Caco-2 (cell line): ENCODE data around the gene PAXIP1. TPM values are rescaled to one million over a fixed set of nuclear protein-coding genes. Genes with fewer than 3 reads are reported as not detected.

Experiments
- BruUV-seq: library from RNA; stranded (reverse); fragments of 400-500 nt; replicated peaks from 2 replicates; lab custom pipeline; 2021; lab: Mats Ljungman, UMichigan
- CTCF ChIA-PET: fragments of 300-600 bp; sonication (Branson Sonifier 250); formaldehyde crosslinking; loops from one replicate; lab custom pipeline; 2022; ENCODE audit warnings: antibody characterized with exemption; lab: Charles Lee
- POLR2A ChIA-PET: fragments of 300-600 bp; sonication (Branson Sonifier 250); formaldehyde crosslinking; loops from one replicate; lab custom pipeline; 2022; ENCODE audit warnings: antibody characterized with exemption; lab: Charles Lee
- DNase-seq, 2 experiments: peaks; one replicate each; pipeline versions ENCODE4 v3.0.0 to v3.0.0-alpha.2; 2020 to 2022
- H3K27me3 ChIP-seq: replicated peaks from 2 replicates; pipeline ENCODE4 v1.6.0; 2011; ENCODE audit warnings: low read length; ENCODE audit not compliant: control insufficient read depth, insufficient read depth
- H3K36me3 ChIP-seq: 2 replicates; pipeline ENCODE4 v1.5.1; 2011; ENCODE audit warnings: low read length; ENCODE audit not compliant: control insufficient read depth, insufficient read depth
- H3K4me1 ChIP-seq: fragments of 250-450 bp; sonication (Bioruptor Pico); 2 replicates; pipeline ENCODE4 v1.5.1; 2020; ENCODE audit warnings: mild to moderate bottlenecking
- H3K4me3 ChIP-seq: 2 replicates; pipeline ENCODE4 v1.5.1; 2011; ENCODE audit warnings: low read depth, mild to moderate bottlenecking, control low read depth, low read length
- H3K9me3 ChIP-seq: fragments of 250-450 bp; sonication (Bioruptor Pico); 2 replicates; pipeline ENCODE4 v1.5.1; 2020; ENCODE audit warnings: mild to moderate bottlenecking, moderate library complexity
- H3K27ac Mint-ChIP-seq: one replicate; pipeline ENCODE4 v1.8.0; 2022; ENCODE audit warnings: mixed read lengths; ENCODE audit not compliant: unreplicated experiment
- H3K27me3 Mint-ChIP-seq: one replicate; pipeline ENCODE4 v1.8.0; 2022; ENCODE audit warnings: mixed read lengths; ENCODE audit not compliant: insufficient read depth, unreplicated experiment
- H3K36me3 Mint-ChIP-seq: one replicate; pipeline ENCODE4 v1.8.0; 2022; ENCODE audit warnings: mild to moderate bottlenecking, mixed read lengths; ENCODE audit not compliant: insufficient read depth, unreplicated experiment
- H3K4me1 Mint-ChIP-seq: one replicate; pipeline ENCODE4 v1.8.0; 2022; ENCODE audit warnings: low read depth, mixed read lengths; ENCODE audit not compliant: unreplicated experiment
- H3K4me3 Mint-ChIP-seq: one replicate; pipeline ENCODE4 v1.8.0; 2022; ENCODE audit warnings: mild to moderate bottlenecking, moderate library complexity, mixed read lengths; ENCODE audit not compliant: unreplicated experiment
- H3K9me3 Mint-ChIP-seq: one replicate; pipeline ENCODE4 v1.8.0; 2022; ENCODE audit warnings: mixed read lengths; ENCODE audit not compliant: unreplicated experiment
- intact Hi-C: fragments of 100-400 bp; cut with micrococcal nuclease; formaldehyde crosslinking; loops from one replicate; pipeline ENCODE4 v1.10.0; 2022; ENCODE audit not compliant: unreplicated experiment
- total RNA-seq: library from RNA; stranded (reverse); gene quantifications from 2 replicates; pipeline ENCODE4 v1.2.3, GENCODE V29; 2022
- TF ChIP-seq, protein P1 (sequence below), 2 experiments: fragments of 200-600 bp in 1 of 2; IDR thresholded peaks; 1 replicate in 1 of 2; 2 replicates in 1 of 2; pipeline versions ENCODE4 v1.5.1 to v1.8.0; 2011 to 2022; ENCODE audit warnings: antibody characterized with exemption in 1 of 2, control low read depth in 1 of 2, inconsistent platforms in 1 of 2, low read depth in 1 of 2, low read length in 1 of 2, mild to moderate bottlenecking in 1 of 2, moderate library complexity in 1 of 2; ENCODE audit not compliant: insufficient read depth in 1 of 2, severe bottlenecking in 1 of 2, unreplicated experiment in 1 of 2

Gene PAXIP1
- total RNA-seq, 1 experiment from 2014 or later = 31.5 TPM

DNA sequence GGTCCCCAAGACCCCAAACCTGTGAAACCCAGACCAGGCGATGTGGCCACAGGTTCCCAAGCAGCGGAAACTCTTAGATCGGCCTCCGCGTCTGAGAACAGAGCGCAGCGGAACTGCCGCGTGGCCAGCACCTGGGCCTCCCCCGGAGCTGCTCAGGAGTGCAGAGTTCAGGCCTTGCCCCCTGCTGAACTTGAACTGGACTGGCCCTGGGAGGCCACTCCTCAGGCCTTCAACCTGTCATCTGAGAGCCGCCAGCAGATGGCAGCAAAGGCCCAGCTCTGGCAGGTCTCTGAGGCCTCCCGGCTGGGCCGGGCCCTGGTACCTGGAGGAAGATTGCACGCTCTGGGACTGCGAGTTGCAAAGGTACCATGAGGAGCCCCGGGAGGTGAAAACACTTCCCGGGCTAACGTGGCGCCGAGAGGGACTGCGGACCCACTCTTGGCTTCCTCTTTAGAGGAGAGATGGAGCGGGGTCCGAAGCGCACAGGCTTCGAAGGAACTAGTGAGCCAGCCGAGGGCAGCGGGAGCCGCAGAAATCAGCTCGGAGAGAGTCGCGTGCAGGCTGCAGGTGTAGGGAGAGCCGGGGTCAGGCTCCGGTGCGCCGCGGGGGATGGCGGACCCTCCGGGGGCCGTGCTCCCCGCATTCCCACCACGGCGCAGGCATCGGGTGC is 89.2 kb downstream of the PAXIP1 start:
- no peaks in the 10 kb centered on the region for H3K4me1 ChIP-seq
- H3K36me3 Mint-ChIP-seq = peaks cover 6% of the 10 kb centered on the region
- H3K4me3 ChIP-seq = no peak overlapping the region
- peaks cover 12% of the 10 kb centered on the region for H3K9me3 ChIP-seq
- H3K4me1 Mint-ChIP-seq = no peaks in the 10 kb centered on the region
- peak; percentile 83 to 90 for DNase-seq
- H3K27me3 ChIP-seq = no peaks in the 10 kb centered on the region
- H3K36me3 ChIP-seq = no peaks in the 10 kb centered on the region
- TF ChIP-seq, protein P1, sequence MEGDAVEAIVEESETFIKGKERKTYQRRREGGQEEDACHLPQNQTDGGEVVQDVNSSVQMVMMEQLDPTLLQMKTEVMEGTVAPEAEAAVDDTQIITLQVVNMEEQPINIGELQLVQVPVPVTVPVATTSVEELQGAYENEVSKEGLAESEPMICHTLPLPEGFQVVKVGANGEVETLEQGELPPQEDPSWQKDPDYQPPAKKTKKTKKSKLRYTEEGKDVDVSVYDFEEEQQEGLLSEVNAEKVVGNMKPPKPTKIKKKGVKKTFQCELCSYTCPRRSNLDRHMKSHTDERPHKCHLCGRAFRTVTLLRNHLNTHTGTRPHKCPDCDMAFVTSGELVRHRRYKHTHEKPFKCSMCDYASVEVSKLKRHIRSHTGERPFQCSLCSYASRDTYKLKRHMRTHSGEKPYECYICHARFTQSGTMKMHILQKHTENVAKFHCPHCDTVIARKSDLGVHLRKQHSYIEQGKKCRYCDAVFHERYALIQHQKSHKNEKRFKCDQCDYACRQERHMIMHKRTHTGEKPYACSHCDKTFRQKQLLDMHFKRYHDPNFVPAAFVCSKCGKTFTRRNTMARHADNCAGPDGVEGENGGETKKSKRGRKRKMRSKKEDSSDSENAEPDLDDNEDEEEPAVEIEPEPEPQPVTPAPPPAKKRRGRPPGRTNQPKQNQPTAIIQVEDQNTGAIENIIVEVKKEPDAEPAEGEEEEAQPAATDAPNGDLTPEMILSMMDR (IDR thresholded peaks at IDR 0.05; ENCODE audit: insufficient read depth in 1 of 2, low read depth in 1 of 2, low read length in 1 of 2, severe bottlenecking in 1 of 2, unreplicated experiment in 1 of 2) = peak; percentile 86 to 90
- H3K27ac Mint-ChIP-seq = no peak overlapping the region
- H3K4me3 Mint-ChIP-seq = no peak overlapping the region
- H3K9me3 Mint-ChIP-seq = peaks cover 29% of the 10 kb centered on the region
- BruUV-seq = no TSS peak
- no peaks in the 10 kb centered on the region for H3K27me3 Mint-ChIP-seq
- intact Hi-C loops = loop anchor here (1.0 to 10.0 kb wide), 3 partner anchors 14 to 79 kb away; no protein-coding TSS in a partner anchor
- CTCF ChIA-PET = interaction anchor here (1.0 to 1.5 kb wide), 4 partner anchors 11 to 474 kb away, joined by 3 to 4 read pairs (median 3); no protein-coding TSS in a partner anchor
- POLR2A ChIA-PET = no interaction called here

DNA sequence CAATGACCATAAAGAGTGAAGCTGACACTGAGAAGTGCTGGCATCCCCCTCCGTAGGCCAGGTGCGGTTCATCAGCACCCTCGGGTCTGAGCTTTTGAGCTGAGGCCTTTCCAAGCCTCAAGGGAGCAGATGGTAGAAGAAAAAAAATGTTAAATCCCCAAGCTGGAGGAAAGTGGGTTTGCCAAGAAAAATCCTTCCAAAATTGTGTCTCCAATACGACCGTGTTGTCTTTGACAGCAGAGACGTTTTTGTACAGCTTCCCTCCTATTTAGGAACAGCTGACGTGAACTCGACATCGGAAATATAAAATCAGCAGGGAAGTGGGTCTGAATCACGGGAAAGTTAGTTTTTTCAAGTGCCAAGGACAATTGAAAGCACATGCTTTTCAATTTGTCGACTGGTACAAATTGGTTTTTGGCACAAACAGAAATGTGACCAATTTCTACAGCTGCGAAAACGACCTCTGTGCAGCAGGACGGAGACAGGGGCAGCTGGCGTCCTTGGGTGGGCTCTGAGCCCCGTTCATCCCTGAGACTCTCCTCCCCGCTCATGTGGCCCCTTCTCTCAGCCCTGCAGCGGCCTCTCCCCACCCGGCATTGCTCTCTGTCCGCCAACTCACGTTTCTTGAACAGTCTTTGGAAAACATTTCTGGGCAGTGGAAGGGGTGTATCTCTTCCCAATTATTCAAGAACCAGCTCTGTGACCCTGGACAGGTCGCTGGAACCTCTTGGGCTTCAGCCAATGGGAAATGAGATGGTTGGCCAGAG is 89.9 kb downstream of the PAXIP1 start:
- Mint-ChIP-seq H3K27ac (no peak overlapping the region), H3K36me3 (peaks cover 6% of the 10 kb centered on the region), H3K9me3 (peaks cover 32% of the 10 kb centered on the region), H3K4me1 (no peaks in the 10 kb centered on the region), H3K4me3 (no peak overlapping the region), H3K27me3 (no peaks in the 10 kb centered on the region)
- intact Hi-C loops = loop anchor here (1.0 to 10.0 kb wide), 3 partner anchors 14 to 78 kb away; no protein-coding TSS in a partner anchor
- Histone ChIP-seq H3K4me1 (no peaks in the 10 kb centered on the region), H3K9me3 (peaks cover 12% of the 10 kb centered on the region), H3K36me3 (no peaks in the 10 kb centered on the region), H3K4me3 (no peak overlapping the region), H3K27me3 (no peaks in the 10 kb centered on the region)
- peak in 1 of 2 experiments; percentile 3 for DNase-seq
- POLR2A ChIA-PET = no interaction called here
- TF ChIP-seq, protein P1 (IDR thresholded peaks at IDR 0.05; ENCODE audit: insufficient read depth in 1 of 2, low read depth in 1 of 2, low read length in 1 of 2, severe bottlenecking in 1 of 2, unreplicated experiment in 1 of 2) = no peak
- no TSS peak for BruUV-seq
- CTCF ChIA-PET = interaction anchor here (0.6 to 1.5 kb wide), 4 partner anchors 14 to 1330 kb away, joined by 3 to 4 read pairs (median 4); no protein-coding TSS in a partner anchor

DNA sequence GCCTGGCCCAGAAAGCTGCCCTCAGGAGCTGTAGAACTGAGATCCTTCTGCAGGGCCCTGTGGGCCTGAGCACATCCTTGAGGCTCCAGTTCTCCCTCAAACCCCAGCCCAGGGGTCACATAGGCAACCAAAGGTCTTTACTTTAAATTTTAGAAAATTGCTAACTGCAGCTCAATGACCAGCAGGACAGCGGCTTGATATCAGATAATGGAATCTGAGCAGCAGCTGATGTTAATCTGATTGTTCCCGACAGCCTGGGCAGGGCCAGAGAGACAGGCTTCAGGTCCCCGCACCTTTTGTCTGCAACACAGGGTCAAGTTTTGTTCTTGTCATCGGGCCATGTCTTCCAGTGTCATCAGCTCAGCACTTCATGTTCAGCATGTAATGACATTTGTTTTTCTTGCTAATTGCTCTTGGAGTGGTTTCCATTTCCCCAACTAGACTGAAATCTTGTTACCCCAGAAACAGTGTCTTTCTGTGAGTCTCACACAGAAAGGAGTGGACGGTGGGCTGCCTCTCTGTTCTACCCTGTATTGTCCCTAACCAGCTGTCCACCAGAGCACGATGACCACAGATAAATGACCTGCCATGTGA is 91.0 kb downstream of the PAXIP1 start:
- intact Hi-C loops = loop anchor here (5.0 to 10.0 kb wide), 2 partner anchors 40 to 77 kb away; no protein-coding TSS in a partner anchor
- Histone ChIP-seq H3K27me3 (no peaks in the 10 kb centered on the region), H3K9me3 (peaks cover 12% of the 10 kb centered on the region), H3K4me3 (no peak overlapping the region), H3K36me3 (no peaks in the 10 kb centered on the region), H3K4me1 (no peaks in the 10 kb centered on the region)
- H3K27ac Mint-ChIP-seq = no peak overlapping the region
- CTCF ChIA-PET = no interaction called here
- POLR2A ChIA-PET = no interaction called here
- H3K27me3 Mint-ChIP-seq = no peaks in the 10 kb centered on the region
- H3K36me3 Mint-ChIP-seq = peaks cover 6% of the 10 kb centered on the region
- H3K9me3 Mint-ChIP-seq = peaks cover 32% of the 10 kb centered on the region
- BruUV-seq = no TSS peak
- no peak for DNase-seq
- TF ChIP-seq, protein P1 (IDR thresholded peaks at IDR 0.05; ENCODE audit: insufficient read depth in 1 of 2, low read depth in 1 of 2, low read length in 1 of 2, severe bottlenecking in 1 of 2, unreplicated experiment in 1 of 2) = no peak
- H3K4me3 Mint-ChIP-seq = no peak overlapping the region
- no peaks in the 10 kb centered on the region for H3K4me1 Mint-ChIP-seq
